K562 (cell line): Measurements from ENCODE around the gene ZMIZ1. TPM values are rescaled to one million over a fixed set of nuclear protein-coding genes. Genes with fewer than 3 reads are reported as not detected.

Experiments
- ATAC-seq: fragments of 200-7000 bp; cut with Tn5 transposase; 3 replicates; pipeline ENCODE4 v1.9.1; 2020; ENCODE audit warnings: moderate library complexity
- BruUV-seq: library from RNA; stranded (reverse); fragments of 400-500 nt; replicated peaks from 2 replicates; lab custom pipeline; 2021; lab: Mats Ljungman, UMichigan
- CTCF ChIA-PET: fragments of 300-600 bp; formaldehyde crosslinking; extraction: SDS; loops from one replicate; lab custom pipeline; 2021; ENCODE audit warnings: low intra/inter-chr PET ratio; lab: Yijun Ruan, JAX
- POLR2A ChIA-PET: fragments of 300-600, 350-650 bp; sonication (Branson Sonifier 250); formaldehyde crosslinking; extraction: SDS; loops from one replicate; lab custom pipeline; 2021; ENCODE audit warnings: antibody characterized with exemption, inconsistent platforms; lab: Yijun Ruan, JAX
- DNase-seq, 4 experiments: peaks; one replicate each; pipeline versions ENCODE4 v3.0.0 to v3.0.0-alpha.2; 2011 to 2018; ENCODE audit warnings: low spot score in 3 of 4, mixed read lengths in 3 of 4; ENCODE audit errors: extremely low read depth in 1 of 4
- FAIRE-seq: peaks from 2 replicates; lab custom pipeline; 2011; peaks lifted over from hg19 to GRCh38; lab: Jason Lieb, UNC
- H2AFZ ChIP-seq: 2 replicates; pipeline ENCODE4 v1.6.0; 2011; ENCODE audit warnings: low read depth, low read length, control low read depth, inconsistent platforms
- H3K27ac ChIP-seq: fragments of 200-600 bp; 3 replicates; pipeline ENCODE4 v1.8.0; 2011; ENCODE audit warnings: low read depth, mild to moderate bottlenecking, control low read depth, inconsistent platforms, low read length, moderate library complexity, mixed read lengths; ENCODE audit errors: extremely low read depth
- H3K27me3 ChIP-seq, 2 experiments: fragments of 300-600 bp in 1 of 2; 2 replicates in 1 of 2; 3 replicates in 1 of 2; pipeline versions ENCODE4 v1.6.0 to v1.8.0; 2011; ENCODE audit warnings: inconsistent platforms in 2 of 2, low read length in 2 of 2, mild to moderate bottlenecking in 1 of 2, mixed read lengths in 1 of 2, moderate library complexity in 1 of 2; ENCODE audit not compliant: control insufficient read depth in 2 of 2, insufficient read depth in 2 of 2
- H3K36me3 ChIP-seq: fragments of 300-600 bp; 3 replicates; pipeline ENCODE4 v1.8.0; 2011; ENCODE audit warnings: mild to moderate bottlenecking, low read length, inconsistent platforms; ENCODE audit not compliant: control insufficient read depth, insufficient read depth
- H3K4me1 ChIP-seq, 2 experiments: fragments of 200-600 bp in 1 of 2; replicated peaks in 1 of 2; 2 replicates in 1 of 2; 3 replicates in 1 of 2; pipeline versions ENCODE4 v1.5.1 to v1.8.0; 2011; ENCODE audit warnings: inconsistent platforms in 2 of 2, low read length in 2 of 2, mild to moderate bottlenecking in 1 of 2, mixed read lengths in 1 of 2, moderate library complexity in 1 of 2; ENCODE audit not compliant: control insufficient read depth in 2 of 2, insufficient read depth in 2 of 2
- H3K4me2 ChIP-seq: 2 replicates; pipeline ENCODE4 v1.6.1; 2011; ENCODE audit warnings: low read length, control low read depth, inconsistent platforms, mixed read lengths; ENCODE audit not compliant: insufficient read depth
- H3K4me3 ChIP-seq: fragments of 200-600 bp; sonication (generic), shearing (Covaris generic); 2 replicates; pipeline ENCODE4 v1.5.1; 2016; ENCODE audit warnings: control low read depth, inconsistent platforms
- H3K79me2 ChIP-seq: fragments of 200-600 bp; 3 replicates; pipeline ENCODE4 v1.8.0; 2011; ENCODE audit warnings: low read length, inconsistent platforms; ENCODE audit not compliant: control insufficient read depth, insufficient read depth
- H3K9ac ChIP-seq, 2 experiments: 2 replicates each; pipeline versions ENCODE4 v1.6.0 to v1.6.1; 2011; ENCODE audit warnings: low read depth in 2 of 2, low read length in 2 of 2, control low read depth in 1 of 2, inconsistent platforms in 1 of 2, mild to moderate bottlenecking in 1 of 2, mixed read lengths in 1 of 2; ENCODE audit not compliant: insufficient read depth in 1 of 2
- H3K9me1 ChIP-seq: one replicate; pipeline ENCODE4 v1.6.0; 2011; ENCODE audit warnings: inconsistent platforms, mild to moderate bottlenecking, low read length, moderate library complexity; ENCODE audit not compliant: control insufficient read depth, insufficient read depth
- H3K9me3 ChIP-seq: replicated peaks from 2 replicates; pipeline ENCODE4 v1.5.1; 2011; ENCODE audit warnings: low read depth, low read length, inconsistent platforms; ENCODE audit not compliant: control insufficient read depth, insufficient read depth
- H4K20me1 ChIP-seq: replicated peaks from 2 replicates; pipeline ENCODE4 v1.6.1; 2011; ENCODE audit warnings: low read length, inconsistent platforms, mixed read lengths; ENCODE audit not compliant: control insufficient read depth, insufficient read depth
- CBX1 ChIP-seq: sonication (generic); IDR thresholded peaks from 2 replicates; pipeline ENCODE4 v1.6.1; 2016; ENCODE audit warnings: antibody characterized with exemption, low read depth, mild to moderate bottlenecking
- EZH2 ChIP-seq: IDR thresholded peaks from 2 replicates; pipeline ENCODE4 v1.6.1; 2012; ENCODE audit warnings: low read depth, mild to moderate bottlenecking, inconsistent platforms, low read length, borderline replicate concordance
- HOMEZ ChIP-seq: fragments of 250-450 bp; sonication (Bioruptor Pico); IDR thresholded peaks from 2 replicates; pipeline ENCODE4 v1.4.0; 2020; ENCODE audit warnings: mild to moderate bottlenecking, moderate library complexity
- KDM4B ChIP-seq, 2 experiments: fragments of 450-650 bp in 1 of 2; sonication (generic) in 1 of 2; IDR thresholded peaks; 2 replicates each; pipeline ENCODE4 v1.6.1; 2016 to 2017; ENCODE audit warnings: borderline replicate concordance in 2 of 2, antibody characterized with exemption in 1 of 2, low read depth in 1 of 2, mild to moderate bottlenecking in 1 of 2
- NR2F6 ChIP-seq: fragments of 450-650 bp; formaldehyde crosslinking; IDR thresholded peaks from 2 replicates; pipeline ENCODE4 v1.4.0; 2020; ENCODE audit warnings: mild to moderate bottlenecking
- POLR2A ChIP-seq: fragments of 450-650 bp; conservative IDR thresholded peaks from 2 replicates; pipeline ENCODE4 v1.6.1; 2016
- POLR2AphosphoS2 ChIP-seq: IDR thresholded peaks from 2 replicates; pipeline ENCODE4 v1.6.1; 2012; ENCODE audit warnings: low read length, improper control_type of control experiment
- POLR2G ChIP-seq: fragments of 200-400 bp; formaldehyde crosslinking; IDR thresholded peaks from 2 replicates; pipeline ENCODE4 v1.6.1; 2017; ENCODE audit warnings: low read depth, mild to moderate bottlenecking, antibody characterized with exemption, low read length, moderate library complexity
- RBM17 ChIP-seq: fragments of 200-400 bp; formaldehyde crosslinking; IDR thresholded peaks from 2 replicates; pipeline ENCODE4 v1.6.1; 2017; ENCODE audit warnings: low read depth, mild to moderate bottlenecking, low read length, borderline replicate concordance
- RBM22 ChIP-seq: fragments of 200-400 bp; formaldehyde crosslinking; IDR thresholded peaks from 2 replicates; pipeline ENCODE4 v1.6.1; 2018; ENCODE audit warnings: low read length, low read depth; ENCODE audit not compliant: poor library complexity, severe bottlenecking
- SREBF1 ChIP-seq: fragments of 150-350 bp; IDR thresholded peaks from 2 replicates; pipeline ENCODE4 v1.6.1; 2014; ENCODE audit warnings: antibody characterized with exemption, low read depth, low read length, borderline replicate concordance
- TGIF2 ChIP-seq: sonication (generic); formaldehyde crosslinking; IDR thresholded peaks from 2 replicates; pipeline ENCODE4 v1.8.1; 2022; ENCODE audit warnings: mild to moderate bottlenecking, missing genetic modification reagents, moderate library complexity
- WGBS: fragments of 100-300 bp; shearing (Covaris generic); methylation state at CpG from one replicate; pipeline ENCODE4 v1.1.6; 2016; ENCODE audit warnings: low coverage, mixed read lengths; ENCODE audit not compliant: insufficient coverage; ENCODE audit errors: missing lambda C conversion rate; 5-methylcytosine and 5-hydroxymethylcytosine counted together
- in situ Hi-C: fragments of 300-500 bp; cut with MboI; formaldehyde crosslinking; loops from 4 replicates; pipeline ENCODE4 v1.15.0; 2018; ENCODE audit warnings: inconsistent platforms, mixed read lengths
- intact Hi-C: fragments of 100-400 bp; cut with micrococcal nuclease; formaldehyde crosslinking; loops from 2 replicates; pipeline ENCODE4 v1.14.2; 2022
- polyA plus RNA-seq, 8 experiments: library from polyadenylated mRNA; depleted of rRNA in 4 of 8; stranded (reverse) in 5 of 8; unstranded in 3 of 8; fragments of >200 nt; fragmentation: Nextera tagmentation in 2 of 8; fragmentation: Illumina TruSeq in 1 of 8; extraction: Ambion mirVana in 2 of 8; extraction: Trizol in 1 of 8; gene quantifications; 2 replicates each; pipeline versions ENCODE4 v1.2.1 to v1.2.3, GENCODE V29; 2011 to 2014; ENCODE audit warnings: inconsistent platforms in 1 of 8, missing spikeins in 1 of 8
- total RNA-seq, 7 experiments: library from RNA; depleted of rRNA in 6 of 7; stranded (reverse); fragments of >200 nt in 6 of 7; fragmentation: Illumina TruSeq in 2 of 7; extraction: Trizol in 2 of 7; gene quantifications; 2 replicates each; pipeline versions ENCODE4 v1.2.1 to v1.2.3, GENCODE V29; 2011 to 2021; ENCODE audit warnings: low replicate concordance in 1 of 7
- TF ChIP-seq, protein P1 (sequence below), 2 experiments: fragments of 150-350 bp in 1 of 2; IDR thresholded peaks; 2 replicates each; pipeline ENCODE4 v1.6.1; 2012 to 2016; ENCODE audit warnings: low read depth in 2 of 2, low read length in 2 of 2, mild to moderate bottlenecking in 1 of 2, moderate library complexity in 1 of 2
- TF ChIP-seq, protein P2 (sequence below): sonication (generic); formaldehyde crosslinking; IDR thresholded peaks from 2 replicates; pipeline ENCODE4 v1.8.1; 2023; ENCODE audit warnings: mild to moderate bottlenecking, missing genetic modification reagents

Gene ZMIZ1
- total and polyA plus RNA-seq, 9 of the 15 experiments (the other 6 are each of a cell fraction or from before 2014, with no cell fraction given): 1.0 to 37.3 (median 4.3) TPM

- TF ChIP-seq CBX1: no peak
- TF ChIP-seq, all 486 proteins: peak for 0
These were observed 12.4 kb upstream of the ZMIZ1 start (continued) for GRCh38 chr10:79056361-79056735.

- no peak overlapping the region for H3K4me3 ChIP-seq
- H3K9ac ChIP-seq: peak overlapping the region in 1 of 2 experiments; percentile 17; a peak in 1 of 4 replicates
- H3K36me3 ChIP-seq: no peaks in the 10 kb centered on the region
- peaks cover 6 to 10% of the 10 kb centered on the region in 2 experiments; a peak in 4 of 5 replicates for H3K4me1 ChIP-seq
- H3K27ac ChIP-seq: no peak overlapping the region
- DNase-seq: no peak
- FAIRE-seq: no peak
- no peak for ATAC-seq
- H2AFZ ChIP-seq: no peak overlapping the region
- no peaks in the 10 kb centered on the region for H3K9me3 ChIP-seq
- BruUV-seq: no TSS peak
- H3K9me1 ChIP-seq: no peaks in the 10 kb centered on the region
- intact Hi-C loops: no loop called here
- no peaks in the 10 kb centered on the region for H3K79me2 ChIP-seq
- in situ Hi-C loops: no loop called here
- WGBS: 40% methylated on average over 14 of the region's 14 CpGs
- ChIA-PET POLR2A (interaction anchor here (0.6 kb wide), 1 partner anchor 16 kb away, joined by 3 read pairs; no protein-coding TSS in a partner anchor), CTCF (no interaction called here)
- no peaks in the 10 kb centered on the region for H4K20me1 ChIP-seq
- H3K27me3 ChIP-seq: peaks cover 0 to 27% of the 10 kb centered on the region in 2 experiments; a peak in 3 of 5 replicates
- no peak overlapping the region for H3K4me2 ChIP-seq
- TF ChIP-seq, protein P1, sequence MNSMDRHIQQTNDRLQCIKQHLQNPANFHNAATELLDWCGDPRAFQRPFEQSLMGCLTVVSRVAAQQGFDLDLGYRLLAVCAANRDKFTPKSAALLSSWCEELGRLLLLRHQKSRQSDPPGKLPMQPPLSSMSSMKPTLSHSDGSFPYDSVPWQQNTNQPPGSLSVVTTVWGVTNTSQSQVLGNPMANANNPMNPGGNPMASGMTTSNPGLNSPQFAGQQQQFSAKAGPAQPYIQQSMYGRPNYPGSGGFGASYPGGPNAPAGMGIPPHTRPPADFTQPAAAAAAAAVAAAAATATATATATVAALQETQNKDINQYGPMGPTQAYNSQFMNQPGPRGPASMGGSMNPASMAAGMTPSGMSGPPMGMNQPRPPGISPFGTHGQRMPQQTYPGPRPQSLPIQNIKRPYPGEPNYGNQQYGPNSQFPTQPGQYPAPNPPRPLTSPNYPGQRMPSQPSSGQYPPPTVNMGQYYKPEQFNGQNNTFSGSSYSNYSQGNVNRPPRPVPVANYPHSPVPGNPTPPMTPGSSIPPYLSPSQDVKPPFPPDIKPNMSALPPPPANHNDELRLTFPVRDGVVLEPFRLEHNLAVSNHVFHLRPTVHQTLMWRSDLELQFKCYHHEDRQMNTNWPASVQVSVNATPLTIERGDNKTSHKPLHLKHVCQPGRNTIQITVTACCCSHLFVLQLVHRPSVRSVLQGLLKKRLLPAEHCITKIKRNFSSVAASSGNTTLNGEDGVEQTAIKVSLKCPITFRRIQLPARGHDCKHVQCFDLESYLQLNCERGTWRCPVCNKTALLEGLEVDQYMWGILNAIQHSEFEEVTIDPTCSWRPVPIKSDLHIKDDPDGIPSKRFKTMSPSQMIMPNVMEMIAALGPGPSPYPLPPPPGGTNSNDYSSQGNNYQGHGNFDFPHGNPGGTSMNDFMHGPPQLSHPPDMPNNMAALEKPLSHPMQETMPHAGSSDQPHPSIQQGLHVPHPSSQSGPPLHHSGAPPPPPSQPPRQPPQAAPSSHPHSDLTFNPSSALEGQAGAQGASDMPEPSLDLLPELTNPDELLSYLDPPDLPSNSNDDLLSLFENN (IDR thresholded peaks at IDR 0.05; ENCODE audit: low read depth in 2 of 2, low read length in 2 of 2): no peak
- no peak for TF ChIP-seq TGIF2
- TF ChIP-seq KDM4B (IDR thresholded peaks at IDR 0.05; ENCODE audit: borderline replicate concordance in 2 of 2, low read depth in 1 of 2): no peak
- TF ChIP-seq HOMEZ (CRISPR knock-in tag): no peak
- TF ChIP-seq SREBF1: no peak
- TF ChIP-seq POLR2AphosphoS2: no peak
- no peak for TF ChIP-seq RBM22
- TF ChIP-seq NR2F6: no peak
- no peak for TF ChIP-seq RBM17
- TF ChIP-seq, protein P2, sequence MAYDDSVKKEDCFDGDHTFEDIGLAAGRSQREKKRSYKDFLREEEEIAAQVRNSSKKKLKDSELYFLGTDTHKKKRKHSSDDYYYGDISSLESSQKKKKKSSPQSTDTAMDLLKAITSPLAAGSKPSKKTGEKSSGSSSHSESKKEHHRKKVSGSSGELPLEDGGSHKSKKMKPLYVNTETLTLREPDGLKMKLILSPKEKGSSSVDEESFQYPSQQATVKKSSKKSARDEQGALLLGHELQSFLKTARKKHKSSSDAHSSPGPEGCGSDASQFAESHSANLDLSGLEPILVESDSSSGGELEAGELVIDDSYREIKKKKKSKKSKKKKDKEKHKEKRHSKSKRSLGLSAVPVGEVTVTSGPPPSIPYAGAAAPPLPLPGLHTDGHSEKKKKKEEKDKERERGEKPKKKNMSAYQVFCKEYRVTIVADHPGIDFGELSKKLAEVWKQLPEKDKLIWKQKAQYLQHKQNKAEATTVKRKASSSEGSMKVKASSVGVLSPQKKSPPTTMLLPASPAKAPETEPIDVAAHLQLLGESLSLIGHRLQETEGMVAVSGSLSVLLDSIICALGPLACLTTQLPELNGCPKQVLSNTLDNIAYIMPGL (CRISPR knock-in tag): no peak
- TF ChIP-seq EZH2: no peak
- TF ChIP-seq POLR2A: no peak
- no peak for TF ChIP-seq POLR2G
These were observed 11.9 kb upstream of the ZMIZ1 start for GRCh38 chr10:79056736-79057391.
